ENCODE data around the gene DBX1.

The DBX1 gene

GRCh38 chr11:20120134-20120925, 39.9 kb downstream of the DBX1 start:
- no peak for DNase-seq

GRCh38 chr11:20119315-20119714, 41.0 kb downstream of the DBX1 start:
- no peak for DNase-seq

GRCh38 chr11:20118209-20118608, 42.1 kb downstream of the DBX1 start:
- DNase-seq = no peak

- no peak for DNase-seq
Measured at GRCh38 chr11:20117291-20117690, 43.0 kb downstream of the DBX1 start.

GRCh38 chr11:20116825-20117224, 43.5 kb downstream of the DBX1 start:
- no peak for DNase-seq

- DNase-seq = no peak
Measured at GRCh38 chr11:20114588-20114987, 45.7 kb downstream of the DBX1 start.

- no peak for DNase-seq
Measured at GRCh38 chr11:20113149-20113438, 47.2 kb downstream of the DBX1 start.

- peak in 1 of 2 donors; percentile 8 for DNase-seq
Measured at GRCh38 chr11:20112291-20113148, 47.8 kb downstream of the DBX1 start.

GRCh38 chr11:20111871-20112270, 48.4 kb downstream of the DBX1 start:
- no peak for DNase-seq

GRCh38 chr11:20110908-20111669, 49.2 kb downstream of the DBX1 start:
- DNase-seq = peak; percentile 34 to 45

GRCh38 chr11:20109731-20110445, 50.4 kb downstream of the DBX1 start:
- no peak for DNase-seq
